Measurements from ENCODE around the gene DNER. TPM values are rescaled to one million over a fixed set of nuclear protein-coding genes. Genes with fewer than 3 reads are reported as not detected.
A peak's percentile ranks its signal among the peaks of the same experiment; 100 is the strongest.

Gene DNER
- total RNA-seq, 1 donor from 2014 or later, result 0.14 TPM

- no peak overlapping the region for H3K4me3 ChIP-seq
- no peak for ATAC-seq
- intact Hi-C loops (cut with DNase I), result no loop called here
- no peaks in the 10 kb centered on the region for H3K27me3 ChIP-seq
- peaks cover 11% of the 10 kb centered on the region for H3K4me1 ChIP-seq
- TF ChIP-seq, protein P1, sequence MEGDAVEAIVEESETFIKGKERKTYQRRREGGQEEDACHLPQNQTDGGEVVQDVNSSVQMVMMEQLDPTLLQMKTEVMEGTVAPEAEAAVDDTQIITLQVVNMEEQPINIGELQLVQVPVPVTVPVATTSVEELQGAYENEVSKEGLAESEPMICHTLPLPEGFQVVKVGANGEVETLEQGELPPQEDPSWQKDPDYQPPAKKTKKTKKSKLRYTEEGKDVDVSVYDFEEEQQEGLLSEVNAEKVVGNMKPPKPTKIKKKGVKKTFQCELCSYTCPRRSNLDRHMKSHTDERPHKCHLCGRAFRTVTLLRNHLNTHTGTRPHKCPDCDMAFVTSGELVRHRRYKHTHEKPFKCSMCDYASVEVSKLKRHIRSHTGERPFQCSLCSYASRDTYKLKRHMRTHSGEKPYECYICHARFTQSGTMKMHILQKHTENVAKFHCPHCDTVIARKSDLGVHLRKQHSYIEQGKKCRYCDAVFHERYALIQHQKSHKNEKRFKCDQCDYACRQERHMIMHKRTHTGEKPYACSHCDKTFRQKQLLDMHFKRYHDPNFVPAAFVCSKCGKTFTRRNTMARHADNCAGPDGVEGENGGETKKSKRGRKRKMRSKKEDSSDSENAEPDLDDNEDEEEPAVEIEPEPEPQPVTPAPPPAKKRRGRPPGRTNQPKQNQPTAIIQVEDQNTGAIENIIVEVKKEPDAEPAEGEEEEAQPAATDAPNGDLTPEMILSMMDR (IDR thresholded peaks at IDR 0.05), result no peak
- H3K27ac ChIP-seq, result no peak overlapping the region
- no peaks in the 10 kb centered on the region for H3K36me3 ChIP-seq
- no peaks in the 10 kb centered on the region for H3K9me3 ChIP-seq
- no peak for DNase-seq
Measured at GRCh38 chr2:229414631-229415030, 299.7 kb downstream of the DNER start.

DNA sequence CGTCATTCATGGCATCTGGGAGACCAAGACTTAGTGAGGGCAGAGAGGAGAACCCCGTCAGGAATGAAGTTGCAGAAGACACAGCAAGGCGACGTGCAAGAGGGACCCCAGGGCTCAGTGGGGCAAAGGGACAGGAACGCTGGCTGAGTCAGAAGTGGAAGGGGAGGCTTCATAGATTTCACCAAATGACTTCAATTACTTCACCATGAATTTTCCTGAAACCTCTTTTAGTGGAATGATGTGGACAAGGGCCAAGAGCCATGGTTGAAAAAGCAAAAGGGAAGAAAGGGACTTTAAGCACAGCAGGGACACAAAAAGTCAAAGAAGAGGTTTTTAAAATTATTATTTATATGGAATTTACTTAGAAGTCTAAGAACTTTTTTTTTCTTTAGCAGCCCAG lies 301.7 kb downstream of the DNER start:
- Histone ChIP-seq H3K27me3 (no peaks in the 10 kb centered on the region), H3K27ac (no peak overlapping the region), H3K4me3 (no peak overlapping the region), H3K9me3 (no peaks in the 10 kb centered on the region), H3K36me3 (no peaks in the 10 kb centered on the region), H3K4me1 (peaks cover 27% of the 10 kb centered on the region)
- TF ChIP-seq, protein P1 (IDR thresholded peaks at IDR 0.05), result no peak
- no peak for ATAC-seq
- no peak for DNase-seq
- intact Hi-C loops (cut with DNase I), result no loop called here

DNA sequence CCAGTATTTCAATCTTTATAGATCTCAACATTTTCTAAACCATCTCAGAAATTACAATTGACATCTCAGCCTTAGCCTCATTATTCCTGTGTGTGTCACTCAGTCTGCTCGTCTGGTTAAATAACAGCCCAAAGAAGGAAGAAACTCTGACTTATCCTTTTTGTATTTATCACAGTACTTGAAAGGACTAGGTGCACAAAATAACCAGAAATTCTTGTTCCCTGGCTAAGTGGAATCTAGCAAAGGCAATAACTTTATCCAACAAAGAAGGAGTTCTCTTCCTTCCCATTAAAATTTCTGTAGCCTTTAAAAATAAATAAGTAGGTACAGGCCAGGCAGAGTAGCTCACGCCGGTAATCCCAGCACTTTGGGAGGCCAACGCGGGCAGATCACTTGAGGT lies 303.4 kb downstream of the DNER start:
- no peak overlapping the region for H3K4me3 ChIP-seq
- no peak for DNase-seq
- no peaks in the 10 kb centered on the region for H3K36me3 ChIP-seq
- no peak for ATAC-seq
- no peak overlapping the region for H3K27ac ChIP-seq
- intact Hi-C loops (cut with DNase I), result no loop called here
- TF ChIP-seq, protein P1 (IDR thresholded peaks at IDR 0.05), result no peak
- H3K27me3 ChIP-seq, result no peaks in the 10 kb centered on the region
- H3K4me1 ChIP-seq, result peaks cover 23% of the 10 kb centered on the region
- H3K9me3 ChIP-seq, result no peaks in the 10 kb centered on the region

DNA sequence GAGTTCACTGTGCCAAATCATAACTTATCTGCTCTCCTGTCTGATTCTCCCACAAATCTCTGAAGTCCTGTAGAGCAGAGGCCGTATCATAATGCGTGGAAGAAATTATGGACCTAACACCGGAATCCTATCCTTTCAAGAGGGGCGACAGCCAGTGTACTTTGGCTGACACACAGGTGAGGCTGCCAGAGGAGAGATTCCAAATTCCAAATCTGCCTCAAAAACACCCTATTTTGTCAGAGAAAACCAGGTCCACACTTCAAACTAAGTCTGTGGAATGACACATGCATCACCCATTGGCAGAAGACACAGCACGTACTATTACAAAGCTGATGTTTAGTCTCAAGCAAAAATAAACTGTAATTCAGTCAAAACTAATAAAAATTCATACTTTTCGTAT lies 304.1 kb downstream of the DNER start:
- TF ChIP-seq, protein P1 (IDR thresholded peaks at IDR 0.05), result no peak
- H3K27me3 ChIP-seq, result no peaks in the 10 kb centered on the region
- ATAC-seq, result no peak
- H3K9me3 ChIP-seq, result no peaks in the 10 kb centered on the region
- H3K4me3 ChIP-seq, result no peak overlapping the region
- no peak for DNase-seq
- intact Hi-C loops (cut with DNase I), result no loop called here
- H3K36me3 ChIP-seq, result no peaks in the 10 kb centered on the region
- peaks cover 23% of the 10 kb centered on the region for H3K4me1 ChIP-seq
- no peak overlapping the region for H3K27ac ChIP-seq

- no peak for DNase-seq
- no peaks in the 10 kb centered on the region for H3K27me3 ChIP-seq
- ATAC-seq, result no peak
- no peak overlapping the region for H3K4me3 ChIP-seq
- H3K4me1 ChIP-seq, result peaks cover 23% of the 10 kb centered on the region
- H3K9me3 ChIP-seq, result no peaks in the 10 kb centered on the region
- TF ChIP-seq, protein P1 (IDR thresholded peaks at IDR 0.05), result no peak
- no peak overlapping the region for H3K27ac ChIP-seq
- intact Hi-C loops (cut with DNase I), result no loop called here
- no peaks in the 10 kb centered on the region for H3K36me3 ChIP-seq
Measured at GRCh38 chr2:229409751-229410181, 304.6 kb downstream of the DNER start.

GRCh38 chr2:229408962-229409361 lies 305.4 kb downstream of the DNER start:
- no peaks in the 10 kb centered on the region for H3K36me3 ChIP-seq
- peaks cover 23% of the 10 kb centered on the region for H3K4me1 ChIP-seq
- H3K4me3 ChIP-seq, result no peak overlapping the region
- no peaks in the 10 kb centered on the region for H3K27me3 ChIP-seq
- intact Hi-C loops (cut with DNase I), result no loop called here
- no peaks in the 10 kb centered on the region for H3K9me3 ChIP-seq
- peak overlapping the region; percentile 80 for H3K27ac ChIP-seq
- ATAC-seq, result no peak
- TF ChIP-seq, protein P1 (IDR thresholded peaks at IDR 0.05), result no peak
- no peak for DNase-seq
